Hypothalamus (tissue), 51 donors: ENCODE results near the gene MRPS33.
"Not testable (repeated sequence)": the region's sequence is repeated elsewhere in the genome, so short reads cannot be mapped to it uniquely, and the experiment has no call there.

Experiments
- DNase-seq, 51 donors: peaks; one replicate each; lab custom pipeline; 2025; lab: John Stamatoyannopoulos, UW

The MRPS33 gene

GRCh38 chr7:140956997-140957396 lies 57.8 kb downstream of the MRPS33 start:
- not testable (repeated sequence) for DNase-seq
